ENCODE results near the gene AURKA.

The AURKA gene

DNA sequence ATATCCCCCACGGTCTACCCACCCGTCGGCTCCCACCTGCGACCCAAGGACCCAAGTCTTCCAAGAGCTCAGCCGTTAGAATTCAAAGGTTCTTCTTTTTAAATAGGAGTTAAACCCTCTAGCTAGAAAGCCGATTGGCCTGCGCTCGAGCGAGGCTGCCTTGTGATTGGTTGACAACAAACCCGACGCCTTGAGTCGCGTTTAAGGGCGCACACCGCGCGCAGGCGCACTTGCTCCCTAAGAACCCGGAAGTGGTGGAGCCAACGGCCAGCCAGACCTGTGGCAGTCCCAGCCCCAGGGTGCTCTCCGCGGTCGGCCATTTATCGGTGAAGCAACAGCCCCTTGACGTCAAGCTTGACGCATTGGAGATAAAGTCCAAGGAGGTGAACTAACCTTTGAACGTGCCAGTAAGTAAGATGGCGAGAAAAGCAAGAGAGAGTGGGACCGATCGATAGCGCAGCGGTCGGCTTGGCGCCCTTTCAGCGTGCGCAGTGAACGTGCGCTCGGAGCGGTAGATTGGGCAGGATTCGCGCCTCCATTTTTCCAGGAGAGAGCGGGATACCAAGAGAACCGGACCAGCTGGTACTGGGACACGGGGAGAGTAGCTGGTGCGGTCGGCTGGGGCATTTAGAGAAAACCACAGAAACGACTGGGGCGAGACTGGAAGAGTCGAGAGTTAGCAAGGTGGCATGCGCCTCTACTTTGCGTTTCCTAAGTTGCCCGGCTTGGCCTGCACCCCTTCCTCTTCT is at the start of gene AURKA, which contains the start of gene CSTF1:
AURKA (minus strand) TSS at position 84 of the 749 bp plus-strand sequence. CDS start 4,018 bp downstream, outside the sequence.
CSTF1 (plus strand) TSS at position 514 of the 749 bp plus-strand sequence. CDS start 2,908 bp downstream, outside the sequence.
- in situ Hi-C loops (cut with HindIII; ENCODE audit: low sequenced_read_pairs), result no loop called here

DNA sequence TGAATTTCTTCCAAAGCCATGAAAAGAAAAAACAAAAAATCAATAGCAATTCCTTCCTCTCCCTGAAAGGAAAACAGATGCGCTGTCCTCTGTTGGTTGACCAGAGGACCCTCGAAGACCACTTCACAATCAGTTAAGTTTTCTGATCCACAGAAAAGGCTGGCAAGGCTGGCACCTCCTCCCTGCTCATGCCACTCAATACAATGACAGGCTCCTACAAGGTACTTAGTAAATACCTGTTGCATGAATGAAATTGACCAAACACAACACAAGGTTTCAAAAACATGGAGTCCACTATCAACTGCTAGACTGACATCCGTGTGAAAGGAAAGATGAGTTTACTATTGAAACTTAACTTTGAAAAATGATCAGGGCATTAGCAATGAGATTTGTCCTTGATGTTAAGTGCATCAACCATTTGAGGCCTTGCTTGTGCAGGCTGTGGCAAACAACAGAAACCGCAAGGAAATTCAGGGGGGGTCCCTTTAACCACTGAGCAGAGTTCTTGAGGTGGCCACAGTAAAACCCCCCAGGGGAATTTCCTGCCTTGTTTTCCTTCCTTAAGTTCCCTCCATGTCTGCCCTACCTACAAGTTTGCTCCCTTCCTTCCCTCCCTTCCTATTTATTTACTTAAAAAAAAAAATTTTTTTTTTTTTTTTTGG is 48.5 kb upstream of the AURKA start:
- in situ Hi-C loops (cut with HindIII; ENCODE audit: low sequenced_read_pairs), result no loop called here

DNA sequence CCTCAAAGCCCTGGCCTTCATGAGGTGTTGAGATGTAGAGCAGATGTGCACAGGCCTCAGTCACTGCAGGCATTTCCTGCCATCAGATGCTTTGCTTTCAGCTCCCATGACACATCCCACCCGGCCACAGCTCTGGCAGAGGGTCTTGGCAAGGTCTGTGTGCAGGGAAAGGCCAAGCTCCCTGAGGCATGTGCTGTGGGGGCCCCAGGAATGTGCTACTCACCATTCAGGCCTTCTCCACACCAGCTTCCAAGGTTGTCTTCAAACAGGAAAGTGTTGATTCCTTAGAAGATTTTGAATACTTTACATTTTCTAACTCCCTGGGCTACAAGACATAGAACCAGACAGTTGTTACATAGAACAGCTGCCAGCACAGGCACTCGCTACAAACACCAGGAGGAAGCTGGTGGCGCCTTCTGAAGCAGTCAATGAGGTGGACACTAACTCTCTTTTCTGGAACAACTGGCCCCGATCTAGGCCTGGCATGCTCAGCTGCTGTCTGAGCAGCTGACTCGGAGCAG is 47.8 kb upstream of the AURKA start:
- in situ Hi-C loops (cut with HindIII; ENCODE audit: low sequenced_read_pairs), result no loop called here

DNA sequence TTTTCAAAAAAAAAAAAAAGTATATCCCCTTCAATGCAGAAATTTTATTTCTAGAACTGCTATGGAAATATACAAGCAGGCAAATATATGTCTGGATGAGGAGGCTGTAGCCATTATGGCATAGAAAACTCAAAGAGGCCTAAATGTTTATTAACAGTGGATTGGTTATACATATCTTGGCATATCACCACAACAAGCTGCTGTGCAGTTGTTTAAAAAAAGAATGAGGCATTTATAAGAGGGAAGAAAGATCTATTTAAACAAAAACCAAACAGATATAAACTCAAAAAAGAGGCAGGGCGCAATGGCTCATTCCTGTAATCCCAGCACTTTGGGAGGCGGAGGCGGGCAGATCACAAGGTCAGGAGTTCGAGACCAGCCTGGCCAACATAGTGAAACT is 46.3 kb upstream of the AURKA start:
- in situ Hi-C loops (cut with HindIII; ENCODE audit: low sequenced_read_pairs), result no loop called here

DNA sequence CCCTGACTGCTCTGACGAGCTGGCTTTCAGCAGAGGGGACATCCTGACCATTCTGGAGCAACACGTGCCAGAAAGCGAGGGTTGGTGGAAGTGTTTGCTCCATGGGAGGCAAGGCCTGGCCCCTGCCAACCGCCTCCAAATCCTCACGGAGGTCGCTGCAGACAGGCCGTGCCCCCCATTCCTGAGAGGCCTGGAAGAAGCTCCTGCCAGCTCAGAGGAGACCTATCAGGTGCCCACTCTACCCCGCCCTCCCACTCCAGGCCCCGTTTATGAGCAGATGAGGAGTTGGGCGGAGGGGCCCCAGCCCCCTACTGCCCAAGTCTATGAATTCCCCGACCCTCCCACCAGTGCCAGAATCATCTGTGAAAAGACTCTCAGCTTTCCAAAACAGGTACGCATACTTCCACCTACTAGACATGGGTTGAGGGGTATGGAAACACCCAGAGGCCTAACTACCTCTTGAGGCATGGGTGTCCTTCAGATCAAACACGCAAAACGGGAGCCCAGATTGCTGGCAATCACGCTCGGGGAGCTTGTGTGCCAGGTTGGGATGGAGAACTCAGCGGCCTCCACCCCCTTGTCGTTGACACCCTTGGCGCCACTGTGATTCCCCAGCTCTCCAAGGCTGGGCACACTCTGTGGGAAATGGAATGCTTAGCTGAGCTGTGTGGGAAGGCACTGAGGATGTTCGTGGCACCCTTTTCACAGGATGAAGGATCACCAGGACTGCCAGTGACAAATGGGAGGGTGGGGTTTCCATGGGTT is 45.4 kb upstream of the AURKA start:
- in situ Hi-C loops (cut with HindIII; ENCODE audit: low sequenced_read_pairs), result no loop called here

DNA sequence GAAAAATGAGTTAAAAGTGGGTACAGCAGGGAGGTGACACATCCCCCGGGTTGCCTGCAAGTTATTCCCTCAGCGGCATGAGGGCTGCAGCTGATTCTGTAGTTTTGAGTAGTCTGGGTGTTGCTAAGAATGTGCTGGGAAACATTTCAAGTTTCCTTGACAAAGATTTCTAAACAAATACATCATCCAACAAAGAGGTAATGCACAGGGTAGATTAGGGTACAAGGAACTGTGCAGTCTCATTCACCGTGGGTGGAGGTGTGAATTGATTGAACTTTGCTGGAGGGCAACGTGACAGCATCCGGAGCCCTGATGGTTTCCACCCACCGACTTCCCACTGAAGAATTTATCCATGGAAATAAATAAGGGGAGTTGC is 41.9 kb upstream of the AURKA start:
- in situ Hi-C loops (cut with HindIII; ENCODE audit: low sequenced_read_pairs), result no loop called here

DNA sequence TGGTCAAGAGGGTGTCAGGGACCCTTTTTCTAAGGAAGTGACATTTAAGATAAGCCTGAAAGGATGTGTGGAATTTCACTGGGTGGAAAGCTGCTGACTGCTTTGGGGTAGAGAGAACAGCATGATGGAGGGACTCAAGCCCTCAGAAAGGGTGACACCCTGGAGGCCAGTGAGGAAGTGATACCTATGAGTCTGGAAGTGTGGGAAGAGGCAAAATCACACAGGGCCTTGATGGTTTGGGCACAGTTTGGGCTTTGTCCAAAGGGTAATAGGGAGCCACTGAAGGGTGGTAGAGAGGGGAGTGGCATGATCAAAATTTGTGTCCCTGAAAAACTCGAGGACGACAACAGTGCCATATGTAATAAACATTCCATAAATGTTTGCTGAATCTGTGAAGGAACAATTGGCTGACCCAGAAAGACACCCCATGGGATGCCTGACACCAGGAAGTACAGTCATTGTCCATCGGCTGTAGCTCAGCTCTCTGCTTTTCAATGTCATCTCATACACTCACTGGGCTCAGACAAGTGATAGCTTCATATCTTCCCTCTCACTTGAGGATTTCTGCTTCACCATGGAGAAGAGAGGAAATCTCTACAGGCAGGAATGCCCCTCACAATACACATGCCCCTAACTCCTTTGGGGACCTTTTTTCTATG is 41.3 kb upstream of the AURKA start:
- in situ Hi-C loops (cut with HindIII; ENCODE audit: low sequenced_read_pairs), result no loop called here

DNA sequence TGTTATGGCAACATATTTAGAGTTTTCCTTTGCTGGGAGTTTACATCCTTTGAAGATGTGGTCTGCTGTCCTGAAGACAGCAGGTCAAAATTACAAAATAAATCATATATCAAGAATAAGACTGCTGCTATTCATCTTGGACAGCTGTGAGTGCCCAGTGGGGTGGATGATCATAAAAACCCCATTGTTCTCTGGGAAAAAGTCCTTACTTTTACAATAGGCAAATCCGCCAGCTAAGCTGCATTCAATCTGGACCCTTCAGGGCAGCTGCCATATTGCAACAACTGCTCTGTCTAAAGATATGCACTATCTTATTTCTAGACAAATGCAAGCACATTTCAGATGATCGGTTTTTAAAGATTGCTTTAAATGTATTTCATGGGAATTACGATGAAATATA is 39.5 kb upstream of the AURKA start:
- in situ Hi-C loops (cut with HindIII; ENCODE audit: low sequenced_read_pairs), result no loop called here

DNA sequence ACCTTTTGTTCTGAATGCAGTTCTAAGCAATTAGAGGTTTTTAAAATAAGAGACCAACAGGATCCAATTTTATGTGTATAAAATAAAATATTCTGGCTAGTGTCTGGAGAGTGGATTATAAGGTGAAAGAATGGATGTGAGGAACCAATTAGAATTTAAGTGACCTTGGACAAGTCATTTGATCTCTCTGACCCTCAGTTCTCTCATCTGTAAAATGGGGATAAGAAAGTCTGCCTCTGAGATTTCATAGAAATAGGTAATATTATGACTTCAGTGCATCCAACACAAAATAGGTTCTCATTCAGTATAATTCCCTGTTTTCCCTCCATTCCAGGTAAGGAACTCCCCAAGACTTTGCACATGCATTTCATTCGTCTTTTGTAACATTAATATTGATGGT is 38.9 kb upstream of the AURKA start:
- in situ Hi-C loops (cut with HindIII; ENCODE audit: low sequenced_read_pairs), result no loop called here

DNA sequence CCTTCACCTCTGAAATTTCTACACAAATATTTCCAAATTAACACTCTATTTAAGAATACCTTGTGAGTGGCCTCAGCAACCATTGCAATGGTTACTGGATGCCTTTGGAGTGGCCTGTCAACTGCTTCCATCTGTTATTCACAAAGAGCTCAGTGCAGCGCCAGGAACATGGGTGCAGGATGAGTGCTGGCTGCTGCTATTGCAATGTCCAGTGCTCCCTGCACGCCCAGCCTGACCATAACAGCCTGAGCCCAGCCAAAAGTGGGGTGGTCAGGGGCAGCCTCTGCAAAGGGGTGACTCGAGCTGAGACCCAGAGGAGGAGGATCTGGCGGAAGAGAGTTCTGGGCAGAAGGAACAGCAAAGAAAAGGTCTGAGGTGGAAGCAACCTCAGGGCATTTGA is 38.4 kb upstream of the AURKA start:
- in situ Hi-C loops (cut with HindIII; ENCODE audit: low sequenced_read_pairs), result no loop called here

DNA sequence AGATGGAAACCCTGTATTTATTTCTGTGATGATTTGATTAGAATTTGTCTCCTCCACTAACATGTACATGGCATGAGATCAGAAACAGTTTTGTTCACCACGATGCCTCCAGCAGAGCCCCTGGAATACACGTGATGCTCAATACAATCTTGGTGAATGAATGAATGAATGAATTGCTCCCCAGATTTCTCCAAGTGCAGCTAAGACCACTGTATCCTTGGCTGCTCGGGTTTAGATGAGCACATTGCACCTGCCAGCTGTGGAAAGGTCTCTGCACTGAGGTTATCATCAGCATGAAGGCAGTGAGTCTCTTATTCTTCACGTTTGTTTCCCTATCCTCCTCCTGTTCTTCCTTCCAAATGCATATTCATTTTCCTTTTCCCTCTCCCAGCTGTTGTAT is 37.9 kb upstream of the AURKA start:
- in situ Hi-C loops (cut with HindIII; ENCODE audit: low sequenced_read_pairs), result no loop called here

DNA sequence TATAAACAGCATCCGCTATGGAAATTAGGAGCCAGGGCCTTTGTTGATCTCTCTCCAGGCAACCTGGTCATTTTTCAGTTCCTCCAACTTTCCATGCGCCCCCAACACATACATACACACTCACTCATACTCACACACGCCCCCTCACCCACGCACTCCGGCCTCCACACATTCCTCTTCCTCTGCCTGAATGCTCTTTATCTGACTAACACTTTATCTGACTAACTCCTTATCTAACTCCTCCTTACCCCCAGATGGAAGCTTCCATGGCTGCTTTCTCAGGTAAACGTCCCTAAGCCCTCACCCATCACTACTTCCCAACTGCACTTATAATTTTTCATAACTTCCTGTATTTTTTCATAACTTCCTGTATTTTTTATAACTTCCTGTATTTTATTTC is 37.5 kb upstream of the AURKA start:
- in situ Hi-C loops (cut with HindIII; ENCODE audit: low sequenced_read_pairs), result no loop called here

DNA sequence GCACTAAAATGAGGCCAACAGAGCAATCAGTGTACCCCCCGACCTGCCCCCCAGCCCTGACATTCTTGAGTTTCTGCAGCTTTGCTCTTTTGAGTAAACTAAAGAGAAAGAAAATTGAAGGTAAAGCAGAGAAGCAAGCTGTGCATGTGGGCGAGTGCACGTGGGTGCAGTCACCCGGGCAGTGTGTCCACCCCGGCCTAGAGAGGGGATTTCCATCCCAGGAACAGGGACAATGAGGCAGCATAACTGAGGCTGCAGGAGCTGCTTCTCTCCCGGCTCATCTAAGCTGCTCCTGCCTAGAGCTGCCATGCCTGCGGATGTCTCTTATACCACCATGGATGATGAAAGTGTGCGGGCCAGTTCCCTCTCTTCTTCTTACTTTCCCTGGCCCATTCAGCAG is 36.9 kb upstream of the AURKA start:
- in situ Hi-C loops (cut with HindIII; ENCODE audit: low sequenced_read_pairs), result no loop called here

DNA sequence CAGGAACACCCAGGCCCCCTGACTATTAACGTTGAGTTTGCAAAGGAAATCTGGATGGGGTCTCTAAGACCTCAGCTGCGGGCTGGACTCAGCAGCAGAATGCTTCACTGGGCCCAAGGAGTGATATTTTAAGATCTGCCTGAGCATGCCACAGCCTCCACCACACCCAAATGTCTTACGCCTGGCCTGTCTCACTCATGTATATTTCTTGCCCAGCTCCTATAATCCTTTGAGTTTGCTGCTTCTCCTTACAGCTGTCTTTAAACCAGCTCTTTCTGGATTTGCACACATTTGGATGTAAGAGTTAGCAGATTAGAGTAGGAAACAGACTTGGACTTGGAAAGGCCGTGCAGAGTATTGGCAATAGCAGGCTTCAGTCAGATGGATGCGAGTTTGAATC is 36.4 kb upstream of the AURKA start:
- in situ Hi-C loops (cut with HindIII; ENCODE audit: low sequenced_read_pairs), result no loop called here

DNA sequence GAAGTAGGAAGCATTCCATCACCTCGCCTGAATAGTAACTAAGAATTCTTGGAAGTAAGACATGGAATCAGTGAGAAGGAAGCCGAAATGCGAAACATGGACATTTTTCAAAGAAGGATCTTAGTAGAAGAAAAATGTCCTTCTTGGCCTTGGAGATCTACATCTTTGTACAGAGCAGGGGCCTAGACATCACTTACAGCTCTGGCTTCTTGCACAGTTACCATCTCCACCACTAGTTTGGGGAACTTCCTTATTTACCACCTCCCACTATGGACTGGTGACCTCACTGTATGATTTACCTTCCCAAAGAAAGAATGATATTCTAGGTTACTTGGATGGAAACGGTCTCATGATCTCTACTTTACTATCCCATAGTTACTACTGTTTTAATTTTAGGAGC is 35.8 kb upstream of the AURKA start:
- in situ Hi-C loops (cut with HindIII; ENCODE audit: low sequenced_read_pairs), result no loop called here

DNA sequence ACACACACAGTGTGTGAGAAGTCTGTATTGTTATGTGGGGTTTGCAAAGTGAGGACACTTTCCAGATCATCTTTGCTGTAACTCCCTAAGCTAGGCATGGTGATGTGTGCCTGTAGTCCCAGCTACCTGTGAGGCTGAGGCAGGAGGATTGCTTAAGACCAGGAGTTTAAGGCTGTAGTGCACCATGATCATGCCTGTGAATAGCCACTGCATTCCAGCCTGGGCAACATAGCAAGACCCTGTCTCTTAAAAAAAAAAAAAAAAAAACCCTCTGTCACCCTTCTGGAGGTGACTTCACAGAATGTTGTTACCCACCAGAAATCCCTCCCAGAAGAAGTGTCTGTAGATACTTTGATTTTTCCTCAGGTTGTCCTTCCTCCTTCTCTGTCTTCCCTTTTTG is 34.9 kb upstream of the AURKA start:
- in situ Hi-C loops (cut with HindIII; ENCODE audit: low sequenced_read_pairs), result no loop called here

DNA sequence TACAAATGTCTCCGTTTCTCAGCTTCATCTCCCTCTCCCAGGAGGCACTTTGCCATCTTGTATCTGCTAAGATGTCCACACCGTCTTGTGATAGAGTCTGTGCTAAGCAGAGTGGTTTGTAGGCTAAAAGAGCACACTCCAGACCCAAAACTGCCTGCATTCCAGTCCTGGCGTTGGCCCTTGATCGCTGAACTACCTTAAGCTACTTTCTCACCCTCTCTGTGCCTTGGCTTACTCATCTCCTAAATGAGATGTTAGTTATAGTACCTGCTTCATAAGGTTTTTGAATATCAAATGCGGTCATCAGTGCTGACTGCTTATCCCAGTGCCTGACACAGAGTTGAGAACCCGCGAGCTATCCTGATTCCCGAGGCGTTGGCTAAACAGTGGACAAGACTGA is 34.0 kb upstream of the AURKA start:
- in situ Hi-C loops (cut with HindIII; ENCODE audit: low sequenced_read_pairs), result no loop called here

DNA sequence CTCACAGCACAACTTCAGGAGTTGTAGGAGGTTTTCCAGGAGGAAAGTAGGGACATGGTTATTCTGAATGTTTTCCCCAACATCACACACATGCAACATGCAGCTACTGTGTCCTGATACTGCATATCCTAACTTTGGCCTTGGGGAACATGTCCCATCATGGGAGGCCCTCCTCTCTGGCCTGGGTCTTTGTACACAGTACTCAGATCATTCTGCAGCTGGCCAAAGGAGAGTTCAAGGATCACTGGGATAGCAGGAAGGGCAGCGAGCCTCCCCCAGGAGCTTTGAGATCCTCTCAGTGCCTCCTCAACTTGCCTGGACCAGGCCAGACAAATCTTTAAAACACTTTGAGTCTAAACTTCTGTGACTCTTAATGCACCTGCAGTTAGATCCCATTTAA is 32.9 kb upstream of the AURKA start:
- in situ Hi-C loops (cut with HindIII; ENCODE audit: low sequenced_read_pairs), result no loop called here

DNA sequence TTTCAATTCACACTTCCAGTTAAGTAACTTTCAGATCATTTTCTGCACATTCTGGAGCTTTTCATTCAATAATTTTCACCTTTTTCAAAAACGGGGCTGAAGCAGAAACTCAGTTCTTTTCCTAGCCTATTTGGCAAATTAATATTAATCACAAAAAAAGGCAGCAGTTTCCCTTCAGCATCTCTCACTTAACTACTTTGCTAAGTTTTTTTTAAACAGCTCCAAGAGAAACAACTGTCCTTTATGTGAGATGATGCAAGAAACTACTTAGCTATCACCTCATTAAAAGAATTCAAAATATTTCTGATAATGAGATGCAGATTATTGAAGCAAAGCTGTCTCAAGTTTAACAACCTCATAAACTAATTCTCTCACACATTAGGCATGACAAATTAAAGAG is 31.9 kb upstream of the AURKA start:
- in situ Hi-C loops (cut with HindIII; ENCODE audit: low sequenced_read_pairs), result no loop called here

DNA sequence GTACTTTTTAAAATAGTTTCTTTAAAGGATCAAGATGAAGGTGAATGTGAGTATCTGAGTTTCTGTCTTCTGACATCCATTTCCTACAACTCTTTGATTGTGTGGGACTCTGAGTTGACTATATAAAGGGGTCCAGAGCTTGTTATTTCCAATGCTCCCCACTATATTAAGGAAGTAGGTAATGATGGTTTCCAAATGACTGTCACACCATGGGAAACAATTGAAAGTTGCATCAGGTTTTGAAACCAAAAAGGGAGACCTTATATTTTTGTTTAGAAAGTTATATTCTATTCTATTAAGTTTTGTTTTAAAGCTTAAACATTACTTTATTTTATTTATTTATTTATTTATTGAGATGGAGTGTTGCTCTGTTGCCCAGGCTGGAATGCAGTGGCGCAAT is 31.2 kb upstream of the AURKA start:
- in situ Hi-C loops (cut with HindIII; ENCODE audit: low sequenced_read_pairs), result no loop called here

DNA sequence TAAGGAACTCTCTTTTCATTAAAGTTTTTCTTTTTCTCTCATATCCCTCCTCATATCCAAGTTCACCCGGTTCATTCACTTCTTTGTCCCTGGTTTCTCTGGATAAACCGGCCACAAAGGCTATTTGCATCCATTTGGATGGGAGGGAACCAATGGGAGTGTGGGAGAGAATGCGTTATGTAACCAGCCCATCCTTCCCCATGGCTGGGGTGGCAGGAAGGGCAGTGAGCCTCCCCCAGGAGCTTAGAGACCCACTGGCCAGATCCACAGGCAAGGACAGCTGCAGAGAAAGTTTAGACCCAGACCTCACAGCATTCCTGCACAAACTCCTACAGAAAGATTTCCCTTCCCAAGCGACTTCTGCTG is 30.8 kb upstream of the AURKA start:
- in situ Hi-C loops (cut with HindIII; ENCODE audit: low sequenced_read_pairs), result no loop called here
